ENCODE results near the gene SORBS1.

GRCh38 chr10:95339863-95340262, 221.3 kb downstream of the SORBS1 start:
- TF ChIP-seq POLR2A (IDR thresholded peaks at IDR 0.05; ENCODE audit: low read length) (no peak), GATA1 (IDR thresholded peaks at IDR 0.05; ENCODE audit: low read depth, low read length) (no peak)
